AG04449 (cell line): ENCODE measurements around the gene RBM14.

Source experiments
- CTCF ChIA-PET: fragments of 350-600 bp; formaldehyde crosslinking; extraction: SDS; loops from one replicate; lab custom pipeline; 2021; ENCODE audit warnings: antibody characterized with exemption; lab: Yijun Ruan, JAX
- POLR2A ChIA-PET: fragments of 400-600, 350-600 bp; formaldehyde crosslinking; extraction: SDS; loops from one replicate; lab custom pipeline; 2020; ENCODE audit warnings: antibody characterized with exemption, inconsistent platforms; lab: Yijun Ruan, JAX
- DNase-seq: peaks from one replicate; pipeline ENCODE4 v3.0.0-alpha.2; 2010; ENCODE audit warnings: low read depth, low spot score
- H3K4me3 ChIP-seq: 2 replicates; pipeline ENCODE4 v1.5.1; 2011; ENCODE audit warnings: low read depth, mild to moderate bottlenecking, control low read depth, low read length
- CTCF ChIP-seq: IDR thresholded peaks from one replicate; pipeline ENCODE4 v1.5.1; 2011; ENCODE audit warnings: mild to moderate bottlenecking, moderate library complexity, low read length, control low read depth, inconsistent platforms; ENCODE audit not compliant: insufficient read depth; ENCODE audit errors: missing control alignments

RBM14 gene

GRCh38 chr11:66593650-66594049 is 22.8 kb upstream of the RBM14 start:
- POLR2A ChIA-PET: interaction anchor here (2.0 kb wide), 1 partner anchor 84 kb away, joined by 7 read pairs; the partner anchor contains the start of gene RBM4B

GRCh38 chr11:66595245-66595904 is 21.1 kb upstream of the RBM14 start:
- ChIA-PET CTCF (interaction anchor here (1.0 to 1.4 kb wide), 2 partner anchors 16 to 239 kb away, joined by 4 read pairs; no protein-coding TSS in a partner anchor), POLR2A (interaction anchor here (0.7 kb wide), 1 partner anchor 21 kb away, joined by 4 read pairs; the partner anchor contains the start of gene RBM14)
- DNase-seq: no peak
- TF ChIP-seq CTCF: no peak
- H3K4me3 ChIP-seq: no peak overlapping the region

More at GRCh38 chr11:66593650-66594049, 22.8 kb upstream of the RBM14 start:
- H3K4me3 ChIP-seq: peak overlapping the region; percentile 76
- no peak for DNase-seq
- CTCF ChIA-PET: interaction anchor here (1.4 to 2.3 kb wide), 3 partner anchors 44 to 241 kb away, joined by 4 to 6 read pairs (median 6); partner anchors contain the start of genes RBM4 and ZDHHC24
- no peak for TF ChIP-seq CTCF

GRCh38 chr11:66598993-66599392 is 17.4 kb upstream of the RBM14 start:
- DNase-seq: no peak
- ChIA-PET POLR2A (no interaction called here), CTCF (interaction anchor here (1.6 kb wide), 2 partner anchors 9 to 12 kb away, joined by 3 to 4 read pairs; no protein-coding TSS in a partner anchor)
- no peak for TF ChIP-seq CTCF
- no peak overlapping the region for H3K4me3 ChIP-seq

GRCh38 chr11:66600219-66600618 is 16.2 kb upstream of the RBM14 start:
- no peak overlapping the region for H3K4me3 ChIP-seq
- ChIA-PET CTCF (interaction anchor here (1.0 to 1.4 kb wide), 2 partner anchors 13 to 17 kb away, joined by 3 read pairs; no protein-coding TSS in a partner anchor), POLR2A (interaction anchor here (1.4 kb wide), 1 partner anchor 16 kb away, joined by 6 read pairs; the partner anchor contains the start of gene RBM14)

GRCh38 chr11:66600631-66601233 is 15.7 kb upstream of the RBM14 start:
- H3K4me3 ChIP-seq: no peak overlapping the region
- DNase-seq: no peak
- ChIA-PET POLR2A (interaction anchor here (0.6 to 1.4 kb wide), 2 partner anchors 16 to 20 kb away, joined by 3 to 6 read pairs; partner anchors contain the start of gene RBM14), CTCF (interaction anchor here (1.0 to 1.4 kb wide), 3 partner anchors 8 to 16 kb away, joined by 3 to 4 read pairs (median 3); partner anchors contain the start of genes CCDC87 and CCS)
- no peak for TF ChIP-seq CTCF

More at GRCh38 chr11:66600219-66600618, 16.2 kb upstream of the RBM14 start:
- TF ChIP-seq CTCF: no peak
- DNase-seq: no peak
